ENCODE results near the gene ABITRAM.

- no peak for TF ChIP-seq CTCF (IDR thresholded peaks at IDR 0.05)
- TF ChIP-seq POLR2A (IDR thresholded peaks at IDR 0.05) = no peak
Measured at GRCh38 chr9:108960331-108960730, 26.1 kb downstream of the ABITRAM start.
